ENCODE data around the gene ITGB6. TPM values are rescaled to one million over a fixed set of nuclear protein-coding genes. Genes with fewer than 3 reads are reported as not detected.

Gene ITGB6
- total and polyA plus RNA-seq, 2 donors from 2014 or later: 13.4 to 302 TPM

DNA sequence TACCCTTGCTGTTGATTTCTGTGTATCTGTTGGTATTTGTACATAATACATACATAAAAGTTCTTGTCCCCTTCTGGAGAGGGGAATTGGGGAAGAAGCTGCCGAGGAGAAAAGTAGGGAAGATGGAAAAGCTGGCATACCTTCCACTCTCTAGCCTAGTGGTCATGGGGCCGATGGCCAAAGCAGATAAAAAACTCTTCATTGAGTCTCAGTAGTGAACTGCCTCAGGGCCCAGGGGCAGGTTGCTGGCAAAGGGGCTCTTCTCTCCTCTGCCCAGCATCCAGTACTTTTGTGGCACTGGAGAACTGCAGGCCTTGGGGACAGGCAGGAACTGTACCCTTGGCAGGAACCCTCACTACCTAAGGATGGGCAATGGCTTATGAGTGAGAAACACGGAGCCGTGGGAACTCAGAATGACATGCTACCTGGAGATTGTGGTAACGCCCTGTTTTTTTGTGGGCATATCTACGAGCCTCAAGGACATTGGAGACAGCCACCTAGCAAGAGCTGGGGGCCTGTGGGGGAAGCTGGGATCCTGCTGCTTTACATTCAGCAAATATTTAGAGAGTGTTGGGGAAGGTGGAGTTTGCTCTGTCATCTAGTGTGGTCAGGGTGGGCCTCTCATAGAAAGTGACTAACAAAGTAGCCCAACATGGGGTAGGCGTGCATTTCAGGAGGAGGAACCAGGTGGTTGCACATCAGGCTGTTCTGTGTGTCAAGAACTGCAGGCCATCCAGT, 22.6 kb upstream of the ITGB6 start:
- no peaks in the 10 kb centered on the region for H3K9me3 ChIP-seq (ENCODE audit: control insufficient read depth in 2 of 3, insufficient read depth in 1 of 3, low read length in 3 of 3)
- H3K4me1 ChIP-seq (ENCODE audit: control insufficient read depth in 2 of 3, insufficient read depth in 2 of 3, low read depth in 1 of 3, low read length in 3 of 3): peaks cover 5 to 53% (median 42%) of the 10 kb centered on the region in 3 donors
- no peaks in the 10 kb centered on the region for H3K27me3 ChIP-seq (ENCODE audit: control insufficient read depth, insufficient read depth, low read length)
- DNase-seq (no peak), FAIRE-seq (no peak)
- no peaks in the 10 kb centered on the region for H3K36me3 ChIP-seq (ENCODE audit: control insufficient read depth in 2 of 3, insufficient read depth in 3 of 3, low read length in 3 of 3)
- H3K9ac ChIP-seq (ENCODE audit: low read length in 3 of 3): peak overlapping the region in 1 of 3 donors; percentile 63
- H3K4me3 ChIP-seq (ENCODE audit: low read length in 3 of 3): no peak overlapping the region
- TF ChIP-seq, protein P1, sequence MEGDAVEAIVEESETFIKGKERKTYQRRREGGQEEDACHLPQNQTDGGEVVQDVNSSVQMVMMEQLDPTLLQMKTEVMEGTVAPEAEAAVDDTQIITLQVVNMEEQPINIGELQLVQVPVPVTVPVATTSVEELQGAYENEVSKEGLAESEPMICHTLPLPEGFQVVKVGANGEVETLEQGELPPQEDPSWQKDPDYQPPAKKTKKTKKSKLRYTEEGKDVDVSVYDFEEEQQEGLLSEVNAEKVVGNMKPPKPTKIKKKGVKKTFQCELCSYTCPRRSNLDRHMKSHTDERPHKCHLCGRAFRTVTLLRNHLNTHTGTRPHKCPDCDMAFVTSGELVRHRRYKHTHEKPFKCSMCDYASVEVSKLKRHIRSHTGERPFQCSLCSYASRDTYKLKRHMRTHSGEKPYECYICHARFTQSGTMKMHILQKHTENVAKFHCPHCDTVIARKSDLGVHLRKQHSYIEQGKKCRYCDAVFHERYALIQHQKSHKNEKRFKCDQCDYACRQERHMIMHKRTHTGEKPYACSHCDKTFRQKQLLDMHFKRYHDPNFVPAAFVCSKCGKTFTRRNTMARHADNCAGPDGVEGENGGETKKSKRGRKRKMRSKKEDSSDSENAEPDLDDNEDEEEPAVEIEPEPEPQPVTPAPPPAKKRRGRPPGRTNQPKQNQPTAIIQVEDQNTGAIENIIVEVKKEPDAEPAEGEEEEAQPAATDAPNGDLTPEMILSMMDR (IDR thresholded peaks at IDR 0.05; ENCODE audit: borderline replicate concordance, extremely low read depth, insufficient read depth): no peak
- intact Hi-C loops (cut with DNase I): no loop called here
- peak overlapping the region; percentile 95 to 97 for H3K27ac ChIP-seq (ENCODE audit: low read depth in 2 of 2, low read length in 2 of 2)

DNA sequence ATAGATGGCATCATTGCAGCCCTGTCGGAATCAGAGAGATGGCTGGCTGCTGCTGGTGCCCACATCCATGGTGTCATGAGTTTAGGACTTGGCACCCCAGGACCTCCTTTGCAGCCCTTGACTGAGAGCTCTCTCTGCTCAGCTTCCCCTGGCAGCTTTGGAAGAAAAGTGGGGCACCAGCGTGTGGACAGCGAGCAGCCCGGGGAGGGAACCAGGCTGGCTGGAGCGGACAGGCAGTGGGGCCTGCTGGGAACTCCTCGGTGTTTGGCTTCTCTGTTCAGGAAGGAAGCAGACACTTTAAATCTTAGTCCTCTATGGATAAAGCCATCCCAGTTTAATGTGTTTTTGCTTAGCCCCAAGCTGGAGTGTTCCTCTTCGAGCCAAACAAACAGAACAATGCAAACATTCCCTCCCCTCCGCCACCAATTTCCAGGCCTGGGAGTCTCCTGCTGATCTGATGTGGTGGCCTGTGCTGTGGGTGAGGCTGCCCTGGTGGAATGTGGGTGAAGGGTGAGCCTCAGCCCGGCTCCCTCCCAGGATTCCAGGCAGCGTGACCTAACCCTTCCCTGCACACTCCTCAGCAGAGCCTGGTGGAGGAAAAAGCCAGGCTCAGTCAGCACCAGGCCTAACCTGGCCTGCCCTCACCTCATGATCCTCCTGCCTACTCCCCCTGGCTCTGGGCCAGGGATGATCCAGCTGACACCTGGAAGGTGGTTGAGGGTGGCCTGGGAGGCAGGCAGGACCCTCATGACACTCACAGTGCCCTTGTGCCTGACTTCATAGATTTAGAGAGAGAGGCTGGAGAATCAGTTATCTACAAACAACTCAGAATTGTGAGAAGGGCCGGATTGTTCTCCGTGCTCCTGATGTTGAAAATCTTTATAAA, 21.6 kb upstream of the ITGB6 start:
- Histone ChIP-seq H3K9me3 (ENCODE audit: control insufficient read depth in 2 of 3, insufficient read depth in 1 of 3, low read length in 3 of 3) (no peaks in the 10 kb centered on the region), H3K4me1 (ENCODE audit: control insufficient read depth in 2 of 3, insufficient read depth in 2 of 3, low read depth in 1 of 3, low read length in 3 of 3) (peaks cover 5 to 46% (median 36%) of the 10 kb centered on the region in 3 donors), H3K4me3 (ENCODE audit: low read length in 3 of 3) (no peak overlapping the region), H3K27ac (ENCODE audit: low read depth in 2 of 2, low read length in 2 of 2) (peak overlapping the region; percentile 95 to 97), H3K36me3 (ENCODE audit: control insufficient read depth in 2 of 3, insufficient read depth in 3 of 3, low read length in 3 of 3) (no peaks in the 10 kb centered on the region), H3K27me3 (ENCODE audit: control insufficient read depth, insufficient read depth, low read length) (no peaks in the 10 kb centered on the region), H3K9ac (ENCODE audit: low read length in 3 of 3) (peak overlapping the region in 2 of 3 donors; percentile 30 to 63)
- TF ChIP-seq, protein P1 (IDR thresholded peaks at IDR 0.05; ENCODE audit: borderline replicate concordance, extremely low read depth, insufficient read depth): no peak
- intact Hi-C loops (cut with DNase I): no loop called here
- no peak for FAIRE-seq
- peak in 4 of 5 donors; percentile 59 to 85 (median 68) for DNase-seq

DNA sequence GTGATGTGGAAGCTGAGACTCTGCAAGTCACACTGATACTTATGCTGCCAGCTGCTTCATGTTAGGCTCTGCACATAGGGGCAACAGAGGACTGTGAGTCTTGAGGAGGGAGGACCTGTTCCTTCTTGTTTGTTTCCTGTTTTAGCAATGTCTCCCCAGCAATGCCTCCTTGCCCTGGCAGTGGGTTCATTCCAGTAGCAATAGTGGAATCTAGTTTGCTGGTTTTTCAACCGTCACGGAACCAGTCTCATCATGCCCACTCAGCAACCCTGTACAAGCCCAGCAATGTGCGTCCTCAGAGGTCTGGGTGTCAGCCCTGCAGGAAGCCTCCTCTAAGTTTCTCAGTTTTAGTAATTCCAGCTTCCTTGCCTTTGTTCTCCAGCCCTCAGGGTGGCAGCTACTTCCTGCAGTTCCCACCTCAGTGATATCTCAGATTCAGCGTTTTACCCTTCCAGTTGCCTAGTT, 20.5 kb upstream of the ITGB6 start:
- H3K27ac ChIP-seq (ENCODE audit: low read depth in 2 of 2, low read length in 2 of 2): peak overlapping the region; percentile 95 to 97
- no peaks in the 10 kb centered on the region for H3K27me3 ChIP-seq (ENCODE audit: control insufficient read depth, insufficient read depth, low read length)
- no peaks in the 10 kb centered on the region for H3K9me3 ChIP-seq (ENCODE audit: control insufficient read depth in 2 of 3, insufficient read depth in 1 of 3, low read length in 3 of 3)
- TF ChIP-seq, protein P1 (IDR thresholded peaks at IDR 0.05; ENCODE audit: borderline replicate concordance, extremely low read depth, insufficient read depth): no peak
- peaks cover 5 to 42% (median 29%) of the 10 kb centered on the region in 3 donors for H3K4me1 ChIP-seq (ENCODE audit: control insufficient read depth in 2 of 3, insufficient read depth in 2 of 3, low read depth in 1 of 3, low read length in 3 of 3)
- DNase-seq (peak in 3 of 5 donors; percentile 21 to 70 (median 35)), FAIRE-seq (no peak)
- intact Hi-C loops (cut with DNase I): no loop called here
- H3K9ac ChIP-seq (ENCODE audit: low read length in 3 of 3): peak overlapping the region in 1 of 3 donors; percentile 63
- H3K36me3 ChIP-seq (ENCODE audit: control insufficient read depth in 2 of 3, insufficient read depth in 3 of 3, low read length in 3 of 3): no peaks in the 10 kb centered on the region
- H3K4me3 ChIP-seq (ENCODE audit: low read length in 3 of 3): no peak overlapping the region

All from kidney (tissue), 14 donors.